Epithelial cell of proximal tubule (primary cell): ENCODE results near the gene SRGAP2C. TPM values are rescaled to one million over a fixed set of nuclear protein-coding genes. Genes with fewer than 3 reads are reported as not detected.
"Not testable (repeated sequence)": the region's sequence is repeated elsewhere in the genome, so short reads cannot be mapped to it uniquely, and the experiment has no call there.

Source experiments
- DNase-seq: peaks from one replicate; pipeline ENCODE4 v3.0.0-alpha.2; 2011; ENCODE audit warnings: low read depth
- H3K4me3 ChIP-seq: 2 replicates; pipeline ENCODE4 v1.5.1; 2011; ENCODE audit warnings: low read depth, mild to moderate bottlenecking, low read length
- total RNA-seq: library from RNA; depleted of rRNA; stranded (reverse); fragments of >200 nt; gene quantifications from 2 replicates; pipeline ENCODE4 v1.2.3, GENCODE V29; 2015

SRGAP2C gene
- total RNA-seq, 1 donor from 2014 or later = 11.6 TPM

DNA sequence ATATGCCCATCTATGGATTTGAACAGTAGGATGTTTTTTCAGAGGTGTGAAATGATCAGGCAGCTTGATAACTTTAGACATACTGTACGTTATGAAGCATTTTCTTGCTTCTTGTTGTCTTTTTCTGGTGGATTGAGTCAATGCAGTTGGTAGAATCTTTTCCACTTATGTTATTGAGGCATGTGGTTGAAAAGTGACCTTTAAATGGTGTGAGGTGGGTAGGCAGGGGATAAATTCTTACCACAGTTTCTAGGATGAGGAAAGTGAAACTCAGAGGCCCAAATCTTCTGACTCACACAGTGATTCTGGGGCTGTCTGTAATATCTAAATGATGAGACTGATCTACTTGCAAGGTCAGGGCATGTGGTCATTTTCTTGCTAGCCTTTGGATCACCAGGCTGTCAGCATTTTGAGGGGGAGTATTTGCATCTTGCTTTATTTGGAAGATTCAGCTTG lies 79.0 kb downstream of the SRGAP2C start:
- not testable (repeated sequence) for DNase-seq, H3K4me3 ChIP-seq

DNA sequence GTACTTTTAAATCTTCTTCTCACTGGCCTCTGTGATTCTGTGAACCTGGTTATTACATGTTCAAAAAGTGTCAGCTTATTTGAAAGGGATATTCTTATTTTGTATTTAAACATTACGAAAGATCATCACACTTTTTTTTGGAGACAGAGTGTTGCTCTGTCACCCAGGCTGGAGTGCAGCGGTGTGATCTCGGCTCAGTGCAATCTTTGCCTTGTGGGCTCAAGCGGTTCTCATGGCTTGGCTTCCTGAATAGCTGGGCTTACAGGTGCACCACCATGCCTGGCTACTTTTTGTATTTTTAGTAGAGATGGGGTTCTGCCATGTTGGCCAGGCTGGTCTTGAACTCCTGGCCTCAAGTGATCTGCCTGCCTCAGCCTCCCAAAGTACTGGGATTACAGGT lies 82.3 kb downstream of the SRGAP2C start:
- H3K4me3 ChIP-seq, DNase-seq: not testable (repeated sequence)

DNA sequence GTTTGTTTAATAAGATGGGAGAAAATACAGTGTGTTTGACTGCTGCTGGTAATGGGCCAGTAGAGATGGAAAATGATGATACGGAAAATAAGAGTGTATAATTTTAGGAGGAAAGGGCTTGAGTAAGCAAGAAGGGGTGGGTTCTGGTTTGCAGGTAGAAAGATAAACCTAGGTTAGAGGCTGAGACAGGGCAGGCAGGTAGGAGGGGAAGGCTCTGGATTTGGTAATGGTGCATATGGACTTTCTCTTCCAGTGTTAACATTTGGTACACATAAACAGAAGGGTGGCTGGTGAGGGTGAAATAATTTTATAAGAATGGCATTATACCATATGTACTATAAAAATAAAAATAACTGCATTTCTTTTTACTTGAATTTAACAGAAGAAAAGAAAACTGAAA lies 84.5 kb downstream of the SRGAP2C start:
- not testable (repeated sequence) for H3K4me3 ChIP-seq, DNase-seq

DNA sequence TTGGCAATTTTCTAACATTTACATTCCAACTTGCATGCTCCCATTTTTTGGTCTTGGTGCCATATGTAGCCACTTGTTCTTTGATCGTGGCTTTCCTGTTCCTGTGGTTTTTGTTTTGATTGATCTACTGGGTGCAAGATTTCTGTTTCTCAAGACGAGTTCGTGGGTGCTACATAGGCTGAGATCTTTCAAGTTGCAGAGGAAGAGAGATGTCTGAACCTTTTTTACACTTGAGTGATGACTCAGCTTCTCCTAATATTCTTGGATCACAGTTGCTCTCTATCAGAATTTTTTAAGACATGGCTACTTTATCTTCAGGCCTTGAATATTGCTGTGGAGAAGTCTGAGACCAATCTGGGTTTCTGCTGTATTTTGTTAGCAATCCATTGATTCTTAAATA lies 85.2 kb downstream of the SRGAP2C start:
- H3K4me3 ChIP-seq, DNase-seq: not testable (repeated sequence)

DNA sequence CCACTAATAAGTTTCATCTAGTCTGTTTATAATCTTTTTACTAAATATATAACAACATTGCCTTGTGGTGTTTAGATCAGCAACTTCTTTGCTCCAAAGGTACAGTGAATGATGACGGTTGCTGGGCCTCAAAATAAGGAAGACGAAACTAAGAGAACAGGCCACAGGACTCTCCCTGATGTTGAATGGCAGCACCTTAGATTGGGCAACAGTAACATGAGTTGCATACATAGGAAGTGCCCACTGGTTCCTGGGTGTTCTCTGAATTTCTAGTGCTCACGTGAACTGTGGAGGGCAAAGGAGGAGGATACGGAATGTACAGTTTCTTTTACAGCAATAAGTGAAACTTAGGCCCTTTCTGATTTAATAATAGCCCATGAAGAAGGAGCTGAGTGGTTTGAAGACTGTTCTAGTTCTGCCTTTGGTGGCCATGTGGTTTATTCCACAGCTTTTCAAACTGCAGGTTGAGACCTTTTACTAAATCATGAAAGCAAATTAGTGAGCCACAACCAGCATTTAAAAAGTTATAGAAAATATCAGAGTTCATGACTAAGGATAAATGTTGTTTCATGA lies 86.5 kb downstream of the SRGAP2C start:
- DNase-seq, H3K4me3 ChIP-seq: not testable (repeated sequence)

DNA sequence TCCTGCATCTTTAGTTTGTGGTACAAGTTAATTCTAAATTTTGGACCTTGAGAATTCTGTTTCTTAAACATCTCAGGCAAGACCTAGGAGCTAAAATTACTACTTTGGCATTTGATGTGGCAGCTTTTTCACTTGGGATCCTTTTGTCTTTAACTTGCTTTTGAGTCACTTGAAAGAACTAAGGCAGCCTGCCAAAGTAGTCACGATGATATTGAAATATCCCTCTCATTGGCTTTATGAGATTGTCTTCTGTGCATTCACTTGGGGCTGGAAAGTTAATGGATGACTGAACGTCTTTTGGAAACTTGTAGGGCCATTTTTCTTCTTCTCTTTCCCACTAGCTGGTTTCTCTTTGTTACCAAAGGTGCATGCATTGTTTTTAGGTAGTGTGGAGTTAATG lies 90.7 kb downstream of the SRGAP2C start:
- DNase-seq, H3K4me3 ChIP-seq: not testable (repeated sequence)

DNA sequence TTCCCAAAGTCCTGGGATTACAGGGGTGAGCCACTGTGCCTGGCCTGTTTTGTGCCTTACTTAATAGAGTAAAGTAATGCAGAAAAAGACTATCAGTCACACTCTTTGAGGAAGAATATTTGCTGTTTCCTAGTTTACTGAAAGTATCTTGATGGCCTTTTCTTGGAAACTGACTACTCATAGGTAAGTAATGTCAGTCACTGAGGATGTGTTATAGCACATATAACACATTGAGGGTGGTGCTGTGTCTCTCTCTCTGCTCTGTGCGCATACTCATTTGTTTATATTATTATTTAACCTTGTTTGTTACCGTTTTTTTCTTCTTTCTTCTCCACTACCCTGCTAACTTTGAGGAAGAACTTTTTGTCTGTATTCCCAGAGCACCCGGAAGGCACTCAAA lies 93.4 kb downstream of the SRGAP2C start:
- not testable (repeated sequence) for H3K4me3 ChIP-seq, DNase-seq

DNA sequence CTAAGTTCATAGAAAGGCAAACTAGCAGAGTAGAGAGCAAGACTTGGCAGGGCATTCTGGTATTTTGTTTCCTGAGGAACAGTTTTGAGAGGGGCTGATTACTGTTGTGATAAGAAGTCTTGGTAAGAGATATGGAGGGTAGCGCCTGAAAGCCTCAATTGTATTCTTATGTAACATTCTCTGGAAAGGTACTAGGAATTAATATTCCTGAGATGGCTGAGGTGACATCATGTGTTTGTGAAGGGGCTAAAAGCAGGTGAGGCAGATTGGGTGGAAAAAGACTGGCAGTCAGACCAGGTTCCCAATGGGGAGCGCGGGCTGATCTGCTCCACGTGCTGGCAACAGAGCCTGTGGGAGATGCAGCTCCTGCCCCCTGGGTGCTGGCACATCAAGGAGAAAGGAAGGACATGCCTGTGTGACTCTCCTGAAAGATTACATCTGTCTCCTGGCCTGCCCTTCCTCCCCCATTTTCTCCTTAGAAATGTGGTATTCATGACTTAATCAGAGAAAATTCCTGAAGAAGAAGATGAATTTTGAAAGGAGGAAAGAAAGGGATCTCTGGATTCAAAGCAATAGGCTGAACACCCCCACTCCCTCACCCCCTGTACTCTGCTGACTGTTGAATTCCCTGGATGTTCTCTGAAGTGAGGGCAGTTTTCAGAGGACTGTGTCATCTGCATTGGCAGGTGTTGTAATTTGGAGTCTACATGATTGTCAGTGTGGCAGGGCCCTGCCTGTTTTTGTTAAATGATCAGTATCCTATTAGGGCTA lies 94.2 kb downstream of the SRGAP2C start:
- H3K4me3 ChIP-seq, DNase-seq: not testable (repeated sequence)

DNA sequence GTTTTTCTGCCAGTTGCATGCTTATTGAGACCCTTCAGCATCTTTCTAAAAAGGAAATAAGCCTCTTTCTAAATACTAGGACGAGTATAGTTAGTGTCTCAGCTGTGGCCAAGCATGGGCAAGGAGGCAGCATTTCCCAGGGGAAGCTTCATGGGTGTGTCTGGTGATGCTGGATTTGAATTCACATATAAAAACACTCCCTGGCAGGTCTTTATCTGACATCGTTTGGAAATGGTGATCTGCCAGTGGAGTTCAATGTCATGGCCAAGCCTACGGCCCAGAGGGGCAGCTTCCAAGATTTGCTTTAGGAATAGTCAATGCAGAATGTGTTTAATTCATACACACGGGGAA lies 94.7 kb downstream of the SRGAP2C start:
- DNase-seq, H3K4me3 ChIP-seq: not testable (repeated sequence)

DNA sequence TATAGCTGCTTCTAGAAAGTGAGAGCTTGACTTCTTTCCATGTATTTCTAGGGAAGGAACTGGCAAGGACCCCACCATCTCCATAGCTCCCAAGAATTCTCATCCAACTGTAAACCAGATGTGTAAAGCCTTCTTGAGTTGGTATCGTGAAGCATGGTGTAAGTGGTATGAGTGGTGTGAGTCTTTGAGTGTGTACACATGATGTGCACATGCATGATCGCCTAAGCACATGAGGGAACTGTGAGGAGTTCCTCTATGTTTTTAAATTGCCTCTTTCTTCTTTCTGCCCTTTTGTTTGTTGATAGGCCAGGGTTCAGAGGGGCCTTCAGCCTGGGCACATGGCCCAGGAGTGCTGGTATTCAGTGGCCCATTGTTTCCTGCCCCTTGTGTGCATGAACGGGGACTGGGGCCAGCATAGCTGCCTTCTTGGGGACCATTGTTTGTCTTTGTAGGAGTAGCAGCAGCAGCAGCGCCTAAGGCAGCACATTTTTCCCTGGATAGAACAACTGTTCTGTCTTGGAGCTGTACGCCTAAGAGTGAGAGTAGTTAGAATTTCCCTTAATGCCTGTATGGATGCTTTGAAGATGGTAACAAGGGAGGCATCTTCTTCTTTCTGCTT lies 96.0 kb downstream of the SRGAP2C start:
- not testable (repeated sequence) for H3K4me3 ChIP-seq, DNase-seq

DNA sequence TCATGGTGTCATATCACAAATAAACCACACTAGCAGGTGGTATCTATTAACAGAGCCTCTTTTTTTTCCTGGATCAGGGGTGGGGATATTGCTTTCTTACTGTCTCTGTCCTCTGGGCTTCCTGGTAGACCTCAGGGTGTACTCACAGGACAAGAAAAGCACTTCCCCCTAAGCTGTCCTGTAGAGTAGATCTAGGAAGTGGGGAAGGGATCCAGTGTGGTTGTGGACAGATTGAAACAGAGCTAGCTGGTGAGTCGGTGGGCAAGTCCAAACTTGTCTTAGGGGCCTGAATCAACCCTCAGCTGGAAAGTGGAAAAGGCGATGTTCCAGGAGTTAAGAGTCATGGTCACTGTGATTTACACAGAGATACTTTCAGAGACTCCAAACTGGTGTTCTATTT lies 96.7 kb downstream of the SRGAP2C start:
- not testable (repeated sequence) for DNase-seq, H3K4me3 ChIP-seq

DNA sequence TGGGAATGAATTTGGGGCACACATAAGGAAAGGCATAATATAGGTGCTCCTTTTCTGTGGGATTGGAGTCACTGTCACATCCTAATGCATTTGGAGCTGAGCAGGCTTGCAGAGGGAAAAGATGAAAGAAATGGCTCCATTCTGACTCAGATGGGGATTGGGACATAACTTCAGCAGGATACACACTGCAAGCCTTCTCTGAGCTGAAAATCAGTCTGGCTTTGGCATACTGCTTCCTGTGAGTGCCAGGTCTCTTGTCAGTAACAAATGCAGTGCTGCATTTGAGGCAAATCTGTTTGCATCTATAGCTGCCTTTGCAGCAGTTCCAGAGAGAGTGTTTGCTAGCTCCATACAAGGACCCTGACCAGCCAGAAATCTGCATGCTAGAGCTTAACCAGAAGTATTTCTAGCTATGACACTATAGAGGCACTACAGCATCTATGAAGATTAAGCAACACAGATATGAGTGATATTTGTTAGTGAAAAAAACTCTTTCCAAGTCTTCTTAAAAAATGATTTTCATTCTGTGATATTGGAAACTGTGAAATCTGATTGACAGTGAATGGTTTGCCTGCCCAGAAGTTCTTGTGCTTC lies 98.9 kb downstream of the SRGAP2C start:
- H3K4me3 ChIP-seq, DNase-seq: not testable (repeated sequence)

DNA sequence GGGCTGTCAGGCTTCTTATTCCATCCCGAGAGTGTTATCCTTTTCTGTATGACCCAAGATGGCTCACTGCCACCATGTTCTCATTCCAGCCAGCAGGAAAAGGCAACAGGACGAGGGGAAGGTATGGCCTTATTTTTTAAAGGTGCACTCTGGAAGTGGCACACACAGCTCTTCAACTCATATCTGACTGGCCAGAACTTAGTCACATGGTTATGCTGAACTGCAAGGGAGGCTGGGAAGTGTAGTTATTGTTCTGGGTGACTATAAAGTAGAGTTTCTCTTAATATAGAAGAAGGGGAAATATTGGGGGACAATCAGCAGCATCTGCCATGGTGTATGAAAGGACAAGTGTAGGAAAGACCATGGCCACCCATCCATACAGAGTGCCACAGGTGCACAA lies 107.8 kb downstream of the SRGAP2C start:
- DNase-seq, H3K4me3 ChIP-seq: not testable (repeated sequence)

DNA sequence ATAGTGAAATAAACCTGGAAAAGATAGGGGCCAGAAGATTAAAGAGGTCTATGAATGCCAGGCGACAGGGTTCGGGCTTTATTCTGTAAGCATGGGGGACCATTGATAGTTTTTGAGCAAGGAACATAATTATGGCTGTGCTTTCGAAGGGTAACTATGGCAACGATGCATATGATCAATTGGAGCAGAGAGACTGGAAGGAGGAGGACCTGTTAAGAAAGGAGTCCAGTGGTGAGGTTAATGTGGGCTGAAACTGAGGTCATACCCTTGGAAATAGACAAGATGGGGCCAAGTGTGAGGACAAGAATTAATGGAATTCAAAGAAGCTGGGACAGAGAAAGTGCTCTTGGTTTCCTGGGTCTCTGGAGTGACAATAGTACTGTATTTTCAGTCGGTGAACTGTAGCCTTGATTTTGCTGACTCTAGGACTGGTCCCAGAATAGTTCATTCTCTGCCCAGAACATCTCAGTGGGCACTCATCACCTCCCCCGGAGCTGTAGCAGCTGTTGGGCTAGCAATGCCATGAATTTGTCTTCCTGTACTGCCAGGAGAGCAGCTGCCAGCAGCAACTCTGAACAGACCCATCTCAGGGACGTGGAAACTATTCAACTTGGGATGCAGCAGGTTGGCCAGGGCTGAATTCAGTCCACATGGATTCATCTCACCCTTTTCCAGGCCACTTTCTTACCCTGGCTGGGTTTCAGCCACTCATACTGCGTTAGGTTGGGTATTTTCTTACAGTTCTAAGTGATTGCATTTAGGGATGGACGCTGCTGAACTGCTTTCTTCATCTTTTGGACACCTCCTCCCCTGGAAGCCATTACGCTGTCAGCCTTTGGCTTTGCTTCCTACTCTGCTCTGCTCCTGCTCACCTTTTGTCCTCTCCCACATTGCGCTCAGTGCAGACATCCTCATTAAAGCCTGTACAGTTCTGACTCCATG lies 108.8 kb downstream of the SRGAP2C start:
- H3K4me3 ChIP-seq, DNase-seq: not testable (repeated sequence)

DNA sequence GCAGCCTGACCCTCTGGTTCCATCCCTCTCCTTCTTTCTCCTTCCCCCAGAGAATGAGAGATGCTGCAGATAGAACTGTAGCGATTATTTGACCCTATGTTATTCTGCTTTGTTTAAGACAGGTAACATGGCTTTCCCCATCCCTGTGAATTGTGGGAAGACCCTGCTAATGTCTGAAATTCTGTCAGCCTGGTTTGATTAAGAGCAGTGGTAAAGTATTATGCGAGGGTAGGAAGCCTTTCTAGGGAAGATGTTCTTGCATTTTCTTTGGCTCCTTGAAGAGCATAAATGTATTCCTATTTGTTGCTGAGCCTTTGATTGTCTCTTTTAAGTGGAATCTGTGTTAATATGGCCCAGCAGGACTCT lies 109.4 kb downstream of the SRGAP2C start:
- not testable (repeated sequence) for H3K4me3 ChIP-seq, DNase-seq

DNA sequence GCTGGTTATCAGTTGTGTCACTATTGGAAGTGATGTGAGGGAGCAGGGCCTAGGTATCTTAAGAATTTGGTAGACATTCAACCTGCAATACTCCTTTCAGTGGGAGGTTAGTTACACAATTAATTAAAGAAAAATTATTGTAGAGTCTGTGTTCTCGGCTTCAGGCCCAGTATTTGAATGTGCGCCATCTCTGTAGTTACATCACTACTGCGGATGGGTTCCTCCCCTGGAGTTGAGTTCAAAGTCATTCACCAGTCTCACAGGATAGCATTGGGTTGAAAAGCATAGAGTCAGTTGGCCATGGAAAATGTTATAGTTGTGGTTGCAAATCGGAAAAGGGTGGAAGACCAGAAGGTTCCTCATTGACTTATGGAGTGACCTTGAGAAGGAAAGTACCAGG lies 111.8 kb downstream of the SRGAP2C start:
- not testable (repeated sequence) for H3K4me3 ChIP-seq, DNase-seq

DNA sequence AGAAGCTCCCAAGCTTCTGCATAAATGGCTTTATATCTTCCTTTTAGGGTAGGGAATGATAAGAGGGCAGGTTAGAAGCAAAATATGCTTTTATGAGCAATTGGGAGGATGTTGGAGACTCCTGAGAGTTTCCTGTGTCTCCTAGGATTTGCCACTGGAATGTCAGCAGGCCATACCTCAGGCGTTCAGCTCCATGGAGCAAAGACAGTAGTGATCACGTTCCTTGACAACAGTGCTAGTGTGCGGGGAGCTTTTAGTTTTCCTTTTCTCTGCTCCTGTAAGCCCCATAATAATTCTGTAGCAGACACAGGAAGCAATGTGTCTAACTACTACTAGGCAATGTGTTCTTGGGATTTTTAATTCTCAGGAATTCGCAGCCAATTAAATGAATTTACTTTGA lies 113.8 kb downstream of the SRGAP2C start:
- not testable (repeated sequence) for H3K4me3 ChIP-seq, DNase-seq

DNA sequence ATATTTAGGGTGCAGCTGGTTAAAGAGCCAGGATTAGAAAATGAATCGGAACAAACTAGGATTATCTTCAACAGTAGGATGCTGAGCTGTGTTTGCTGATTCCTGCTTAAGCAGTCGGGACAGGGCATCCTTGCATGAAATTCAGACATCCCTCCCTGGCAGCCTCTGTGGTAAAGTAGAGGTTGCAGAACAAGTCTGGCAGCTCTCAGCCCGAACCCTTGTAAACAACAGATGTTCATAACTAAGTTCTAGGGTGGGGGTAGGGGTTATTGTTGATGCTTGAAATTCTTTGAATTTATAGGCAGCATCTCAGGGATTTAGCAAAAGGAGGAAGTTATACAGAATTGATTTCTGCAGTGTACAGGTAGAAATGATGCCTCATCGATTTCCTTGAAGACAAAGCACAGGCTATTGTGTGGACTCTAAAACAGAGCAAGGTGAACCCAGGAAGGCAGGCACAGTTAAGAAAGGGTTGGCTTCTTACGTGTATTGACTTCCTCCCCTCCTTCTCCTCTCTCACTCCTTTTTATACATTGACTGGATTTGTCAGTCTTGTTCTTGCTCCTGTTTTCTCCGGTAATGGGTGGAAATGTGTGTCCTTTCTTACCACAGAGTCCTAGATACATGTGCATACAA lies 114.9 kb downstream of the SRGAP2C start:
- DNase-seq, H3K4me3 ChIP-seq: not testable (repeated sequence)
